Right atrium auricular region (tissue), 2 donors: ENCODE measurements around the gene ITPR2. TPM values are rescaled to one million over a fixed set of nuclear protein-coding genes. Genes with fewer than 3 reads are reported as not detected.
A peak's percentile ranks its signal among the peaks of the same experiment; 100 is the strongest.

Experiments
- DNase-seq: peaks from one replicate; pipeline ENCODE4 v3.0.0-alpha.2; 2019; ENCODE audit warnings: low spot score
- H3K27ac ChIP-seq, 2 donors: fragments of 200-600 bp; sonication (generic); 1 replicate in 1 of 2; 2 replicates in 1 of 2; pipeline ENCODE4 v1.5.1; 2016 to 2019
- H3K27me3 ChIP-seq, 2 donors: fragments of 200-600 bp; sonication (generic); one replicate each; pipeline versions ENCODE4 v1.5.1 to v1.6.0; 2017 to 2019
- H3K36me3 ChIP-seq: fragments of 200-600 bp; sonication (generic); one replicate; pipeline ENCODE4 v1.5.1; 2016
- H3K4me1 ChIP-seq, 2 donors: fragments of 200-600 bp; sonication (generic); one replicate each; pipeline versions ENCODE4 v1.5.1 to v1.6.0; 2017 to 2019
- H3K4me3 ChIP-seq, 2 donors: fragments of 200-600 bp; sonication (generic); 1 replicate in 1 of 2; 2 replicates in 1 of 2; pipeline ENCODE4 v1.5.1; 2017 to 2019; ENCODE audit warnings: mild to moderate bottlenecking in 1 of 2, moderate library complexity in 1 of 2
- H3K9me3 ChIP-seq, 2 donors: fragments of 200-600 bp; sonication (generic); one replicate each; pipeline ENCODE4 v1.5.1; 2019
- total RNA-seq, 2 donors: library from RNA; depleted of rRNA; stranded (reverse); fragments of >200 nt; gene quantifications; one replicate each; pipeline ENCODE4 v1.1.0, GENCODE V29; 2016
- TF ChIP-seq, protein P1 (sequence below), 2 donors: fragments of 200-600 bp; sonication (generic); IDR thresholded peaks; one replicate each; pipeline ENCODE4 v1.5.1; 2019; ENCODE audit warnings: antibody characterized with exemption in 2 of 2

ITPR2 gene
- total RNA-seq, 2 donors from 2014 or later: 13.0 to 20.7 TPM

DNA sequence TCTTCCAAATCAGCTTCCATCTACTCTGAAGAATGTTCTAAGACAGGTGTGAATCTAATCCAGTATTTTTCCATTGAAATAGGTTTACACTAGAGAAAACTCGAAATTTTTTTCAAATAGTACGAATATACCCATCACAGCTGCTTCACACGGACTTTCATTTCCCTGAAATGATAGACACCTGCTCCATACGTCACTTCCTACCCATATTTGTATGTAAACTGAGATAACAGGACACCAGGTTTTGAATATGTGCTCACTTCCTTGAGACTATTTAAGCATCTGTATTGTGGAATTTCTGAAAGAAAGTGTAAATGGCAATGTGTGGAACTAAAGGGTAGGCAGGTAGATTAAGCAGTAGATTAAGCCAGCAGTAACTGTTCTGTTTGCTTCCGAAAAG is 13.4 kb upstream of the ITPR2 start:
- H3K27ac ChIP-seq: peak overlapping the region; percentile 33 to 59
- TF ChIP-seq, protein P1, sequence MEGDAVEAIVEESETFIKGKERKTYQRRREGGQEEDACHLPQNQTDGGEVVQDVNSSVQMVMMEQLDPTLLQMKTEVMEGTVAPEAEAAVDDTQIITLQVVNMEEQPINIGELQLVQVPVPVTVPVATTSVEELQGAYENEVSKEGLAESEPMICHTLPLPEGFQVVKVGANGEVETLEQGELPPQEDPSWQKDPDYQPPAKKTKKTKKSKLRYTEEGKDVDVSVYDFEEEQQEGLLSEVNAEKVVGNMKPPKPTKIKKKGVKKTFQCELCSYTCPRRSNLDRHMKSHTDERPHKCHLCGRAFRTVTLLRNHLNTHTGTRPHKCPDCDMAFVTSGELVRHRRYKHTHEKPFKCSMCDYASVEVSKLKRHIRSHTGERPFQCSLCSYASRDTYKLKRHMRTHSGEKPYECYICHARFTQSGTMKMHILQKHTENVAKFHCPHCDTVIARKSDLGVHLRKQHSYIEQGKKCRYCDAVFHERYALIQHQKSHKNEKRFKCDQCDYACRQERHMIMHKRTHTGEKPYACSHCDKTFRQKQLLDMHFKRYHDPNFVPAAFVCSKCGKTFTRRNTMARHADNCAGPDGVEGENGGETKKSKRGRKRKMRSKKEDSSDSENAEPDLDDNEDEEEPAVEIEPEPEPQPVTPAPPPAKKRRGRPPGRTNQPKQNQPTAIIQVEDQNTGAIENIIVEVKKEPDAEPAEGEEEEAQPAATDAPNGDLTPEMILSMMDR (IDR thresholded peaks at IDR 0.05): no peak
- DNase-seq: no peak
- H3K27me3 ChIP-seq: no peaks in the 10 kb centered on the region
- no peaks in the 10 kb centered on the region for H3K9me3 ChIP-seq
- peaks cover 0 to 22% of the 10 kb centered on the region in 2 donors for H3K4me1 ChIP-seq
- H3K4me3 ChIP-seq: no peak overlapping the region
- H3K36me3 ChIP-seq: no peaks in the 10 kb centered on the region

DNA sequence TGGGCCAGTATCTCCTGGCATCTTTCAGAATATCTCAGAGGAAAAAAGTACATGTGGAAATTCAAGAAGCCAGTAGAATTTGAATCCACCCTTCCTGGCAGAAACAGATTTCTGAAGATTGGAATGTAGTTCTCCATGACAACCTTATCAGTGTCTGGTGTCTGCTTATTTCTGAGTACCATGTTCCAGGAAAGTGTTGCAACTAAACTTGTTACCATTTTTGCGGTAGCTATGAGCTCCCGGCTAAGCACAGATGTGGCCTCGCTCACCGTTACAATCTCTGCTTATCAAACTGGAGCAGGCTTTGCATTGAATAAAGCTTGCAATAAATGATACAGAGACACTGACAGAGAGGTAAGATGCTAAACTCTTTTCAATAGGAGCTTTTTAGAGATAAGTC is 13.0 kb upstream of the ITPR2 start:
- TF ChIP-seq, protein P1 (IDR thresholded peaks at IDR 0.05): no peak
- Histone ChIP-seq H3K4me1 (peaks cover 0 to 22% of the 10 kb centered on the region in 2 donors), H3K27ac (peak overlapping the region; percentile 33 to 59), H3K27me3 (no peaks in the 10 kb centered on the region), H3K4me3 (no peak overlapping the region), H3K36me3 (no peaks in the 10 kb centered on the region), H3K9me3 (no peaks in the 10 kb centered on the region)
- DNase-seq: peak; percentile 66

DNA sequence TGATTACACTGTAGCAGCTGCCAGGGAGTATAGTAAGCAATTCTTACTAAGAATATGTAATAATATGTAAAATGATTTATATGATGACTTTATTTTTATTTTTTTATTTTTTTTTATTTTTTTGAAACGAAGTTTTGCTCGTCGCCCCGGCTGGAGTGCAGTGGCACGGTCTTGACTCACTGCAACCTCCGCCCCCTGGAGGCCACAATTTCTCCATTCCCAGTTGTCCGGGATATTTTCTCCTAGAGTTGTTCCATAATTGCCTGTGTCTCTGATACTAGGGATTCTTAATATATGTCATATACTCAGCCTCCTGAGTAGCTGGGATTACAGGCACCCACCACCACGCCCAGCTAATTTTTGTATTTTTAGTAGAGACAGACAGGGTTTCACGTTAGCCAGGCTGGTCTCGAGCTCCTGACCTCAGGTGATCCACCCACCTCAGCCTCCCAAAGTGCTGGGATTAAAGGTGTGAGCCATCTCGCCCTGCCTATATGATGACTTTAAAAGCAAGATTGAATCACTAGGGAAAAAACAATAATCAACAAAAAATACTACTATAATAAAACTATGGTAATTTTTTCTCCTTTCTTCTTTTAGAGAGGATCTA is 12.2 kb upstream of the ITPR2 start:
- peaks cover 0 to 22% of the 10 kb centered on the region in 2 donors for H3K4me1 ChIP-seq
- peak overlapping the region in 1 of 2 donors; percentile 59 for H3K27ac ChIP-seq
- TF ChIP-seq, protein P1 (IDR thresholded peaks at IDR 0.05): peak; percentile 45 to 78
- no peaks in the 10 kb centered on the region for H3K27me3 ChIP-seq
- H3K4me3 ChIP-seq: no peak overlapping the region
- DNase-seq: peak; percentile 72
- no peaks in the 10 kb centered on the region for H3K9me3 ChIP-seq
- no peaks in the 10 kb centered on the region for H3K36me3 ChIP-seq

DNA sequence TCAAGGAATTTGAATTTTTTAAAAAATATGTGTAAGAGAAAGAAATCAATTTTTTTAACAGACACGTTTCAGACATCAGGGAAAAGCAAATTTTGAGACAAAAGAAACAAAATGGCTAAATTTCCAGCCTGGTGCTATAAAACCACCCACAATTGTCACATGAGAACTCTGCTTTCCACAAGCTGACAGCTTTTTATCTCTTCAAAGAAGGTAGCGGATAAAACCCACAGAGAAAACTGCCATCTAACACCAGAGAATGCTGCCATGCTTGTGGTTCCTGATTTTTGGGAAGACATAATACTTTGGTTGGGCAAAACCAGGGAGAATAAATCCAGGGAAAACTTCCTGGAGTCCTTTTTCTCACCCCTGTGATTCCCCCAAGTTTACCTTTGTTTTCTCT is 10.3 kb upstream of the ITPR2 start:
- Histone ChIP-seq H3K9me3 (no peaks in the 10 kb centered on the region), H3K27me3 (no peaks in the 10 kb centered on the region), H3K27ac (no peak overlapping the region), H3K4me3 (no peak overlapping the region), H3K36me3 (no peaks in the 10 kb centered on the region), H3K4me1 (peaks cover 0 to 22% of the 10 kb centered on the region in 2 donors)
- TF ChIP-seq, protein P1 (IDR thresholded peaks at IDR 0.05): no peak
- DNase-seq: no peak

DNA sequence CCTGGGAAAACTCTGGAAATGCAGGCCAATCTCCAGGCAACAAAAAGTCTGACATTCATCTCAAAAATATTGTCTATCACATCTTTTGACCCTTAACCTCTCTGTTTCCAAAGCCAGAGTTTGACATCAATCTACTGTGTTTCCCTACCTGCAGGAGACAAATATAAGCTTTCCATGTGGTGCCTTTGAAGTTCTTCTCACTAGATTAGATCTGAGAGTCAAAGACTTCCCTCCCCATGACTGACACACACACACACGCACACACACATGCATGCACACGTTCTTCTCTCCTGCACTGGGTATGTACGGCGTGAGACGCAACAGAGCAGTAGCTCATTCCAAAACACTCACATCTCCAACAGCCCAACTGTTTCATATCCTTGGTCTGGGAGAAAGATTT is 8.1 kb upstream of the ITPR2 start:
- TF ChIP-seq, protein P1 (IDR thresholded peaks at IDR 0.05): no peak

DNA sequence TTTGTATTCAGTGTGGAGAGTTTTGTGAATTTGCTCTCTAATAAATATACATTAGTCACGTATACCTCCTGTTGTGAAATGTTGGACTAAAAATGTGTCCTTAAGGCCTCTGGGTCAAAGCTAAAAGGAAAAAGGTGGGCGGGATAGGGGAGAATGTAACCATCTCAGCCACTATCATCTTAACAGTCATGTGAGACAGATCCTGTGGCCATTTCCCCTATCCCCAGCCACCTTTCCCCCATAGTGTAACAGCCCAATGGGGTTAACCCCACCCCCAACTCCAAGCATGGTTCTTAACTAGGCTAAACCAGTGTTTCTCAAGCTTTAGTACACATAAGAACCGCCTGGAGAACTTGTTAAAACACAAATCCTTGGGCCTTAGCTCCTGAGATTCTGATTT is 6.5 kb upstream of the ITPR2 start:
- no peaks in the 10 kb centered on the region for H3K27me3 ChIP-seq
- no peaks in the 10 kb centered on the region for H3K9me3 ChIP-seq
- no peaks in the 10 kb centered on the region for H3K4me1 ChIP-seq
- no peak overlapping the region for H3K27ac ChIP-seq
- no peaks in the 10 kb centered on the region for H3K36me3 ChIP-seq
- no peak overlapping the region for H3K4me3 ChIP-seq
- TF ChIP-seq, protein P1 (IDR thresholded peaks at IDR 0.05): no peak
- DNase-seq: no peak

More for the DNA sequence above, 8.1 kb upstream of the ITPR2 start:
- no peak overlapping the region for H3K27ac ChIP-seq
- no peaks in the 10 kb centered on the region for H3K9me3 ChIP-seq
- no peak for DNase-seq
- peaks cover 0 to 14% of the 10 kb centered on the region in 2 donors for H3K4me1 ChIP-seq
- no peak overlapping the region for H3K4me3 ChIP-seq
- no peaks in the 10 kb centered on the region for H3K36me3 ChIP-seq
- no peaks in the 10 kb centered on the region for H3K27me3 ChIP-seq
